Testis (tissue), 3 donors: ENCODE results near the gene FILIP1. TPM values are rescaled to one million over a fixed set of nuclear protein-coding genes. Genes with fewer than 3 reads are reported as not detected.

ENCODE experiments used
- DNase-seq: peaks from one replicate; pipeline ENCODE4 v3.0.0-alpha.2; 2019
- H3K27ac ChIP-seq, 2 donors: fragments of 200-600 bp; sonication (generic); one replicate each; pipeline ENCODE4 v1.5.1; 2019
- H3K27me3 ChIP-seq: fragments of 200-600 bp; sonication (generic); one replicate; pipeline ENCODE4 v1.5.1; 2019
- H3K36me3 ChIP-seq: fragments of 200-600 bp; sonication (generic); one replicate; pipeline ENCODE4 v1.5.1; 2017; ENCODE audit warnings: low read depth; ENCODE audit errors: missing control alignments
- H3K4me1 ChIP-seq: fragments of 200-600 bp; sonication (generic); one replicate; pipeline ENCODE4 v1.5.1; 2019
- H3K4me3 ChIP-seq, 2 donors: fragments of 200-600 bp; sonication (generic); one replicate each; pipeline ENCODE4 v1.5.1; 2017 to 2019
- H3K9me3 ChIP-seq: fragments of 200-600 bp; sonication (generic); one replicate; pipeline ENCODE4 v1.5.1; 2017
- POLR2A ChIP-seq: fragments of 450-650 bp; IDR thresholded peaks from one replicate; pipeline ENCODE4 v1.6.1; 2017; ENCODE audit warnings: antibody characterized with exemption, mild to moderate bottlenecking, moderate library complexity
- WGBS, 2 donors: methylation state at CpG; one replicate each; pipeline ENCODE4 v1.1.5; 2018; 5-methylcytosine and 5-hydroxymethylcytosine counted together
- intact Hi-C: fragments of 100-400 bp; cut with DNase I; formaldehyde crosslinking; loops from one replicate; pipeline ENCODE4 v1.15.1; 2023; ENCODE audit warnings: low total_unique reads
- polyA plus RNA-seq: library from polyadenylated mRNA; stranded (reverse); fragments of 350-450 nt; fragmentation: Illumina TruSeq; extraction: RNeasy Lipid Tissue Mini Kit (QIAGEN cat#74804); gene quantifications from one replicate; pipeline ENCODE4 v1.2.3, GENCODE V29; 2014; ENCODE audit warnings: low read depth, low replicate concordance; ENCODE audit not compliant: insufficient read depth
- total RNA-seq, 2 donors: library from RNA; depleted of rRNA; stranded (reverse); fragments of >200 nt; gene quantifications; one replicate each; pipeline ENCODE4 v1.2.3, GENCODE V29; 2016
- TF ChIP-seq, protein P1 (sequence below), 3 experiments: fragments of 450-650 bp in 2 of 3; fragments of 200-600 bp in 1 of 3; sonication (generic) in 1 of 3; IDR thresholded peaks; one replicate each; pipeline ENCODE4 v1.5.1; 2016 to 2019; ENCODE audit warnings: antibody characterized with exemption in 3 of 3, mild to moderate bottlenecking in 2 of 3, moderate library complexity in 1 of 3

FILIP1 gene
- total and polyA plus RNA-seq, 3 donors from 2014 or later, result 2.0 to 3.1 (median 2.7) TPM

DNA sequence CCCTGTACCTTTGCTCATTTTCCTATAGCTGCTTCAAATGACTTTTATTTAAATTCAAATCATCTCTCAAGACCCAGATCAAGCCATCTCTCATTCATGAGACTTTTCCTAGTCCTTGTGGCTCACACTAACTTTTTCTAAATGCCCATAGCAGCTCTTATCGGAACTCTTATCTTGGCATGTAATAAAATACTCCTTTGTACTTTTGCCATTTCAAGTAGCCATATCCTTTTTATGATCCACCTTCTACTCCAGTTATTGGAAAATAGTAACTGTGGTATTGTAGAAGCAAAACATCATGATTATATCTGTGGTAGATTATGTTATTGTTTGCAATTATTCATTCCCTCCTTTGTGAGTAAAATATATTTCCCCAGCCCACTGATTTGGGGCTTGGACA, 37.6 kb upstream of the FILIP1 start:
- Histone ChIP-seq H3K36me3 (no peaks in the 10 kb centered on the region), H3K27ac (no peak overlapping the region), H3K4me1 (no peaks in the 10 kb centered on the region), H3K27me3 (no peaks in the 10 kb centered on the region), H3K9me3 (no peaks in the 10 kb centered on the region), H3K4me3 (no peak overlapping the region)
- no peak for TF ChIP-seq POLR2A
- TF ChIP-seq, protein P1, sequence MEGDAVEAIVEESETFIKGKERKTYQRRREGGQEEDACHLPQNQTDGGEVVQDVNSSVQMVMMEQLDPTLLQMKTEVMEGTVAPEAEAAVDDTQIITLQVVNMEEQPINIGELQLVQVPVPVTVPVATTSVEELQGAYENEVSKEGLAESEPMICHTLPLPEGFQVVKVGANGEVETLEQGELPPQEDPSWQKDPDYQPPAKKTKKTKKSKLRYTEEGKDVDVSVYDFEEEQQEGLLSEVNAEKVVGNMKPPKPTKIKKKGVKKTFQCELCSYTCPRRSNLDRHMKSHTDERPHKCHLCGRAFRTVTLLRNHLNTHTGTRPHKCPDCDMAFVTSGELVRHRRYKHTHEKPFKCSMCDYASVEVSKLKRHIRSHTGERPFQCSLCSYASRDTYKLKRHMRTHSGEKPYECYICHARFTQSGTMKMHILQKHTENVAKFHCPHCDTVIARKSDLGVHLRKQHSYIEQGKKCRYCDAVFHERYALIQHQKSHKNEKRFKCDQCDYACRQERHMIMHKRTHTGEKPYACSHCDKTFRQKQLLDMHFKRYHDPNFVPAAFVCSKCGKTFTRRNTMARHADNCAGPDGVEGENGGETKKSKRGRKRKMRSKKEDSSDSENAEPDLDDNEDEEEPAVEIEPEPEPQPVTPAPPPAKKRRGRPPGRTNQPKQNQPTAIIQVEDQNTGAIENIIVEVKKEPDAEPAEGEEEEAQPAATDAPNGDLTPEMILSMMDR (IDR thresholded peaks at IDR 0.05), result no peak
- WGBS, 2 donors, result 64 to 83% methylated on average over 1 of the region's 1 CpG
- intact Hi-C loops, result no loop called here
- DNase-seq, result no peak

DNA sequence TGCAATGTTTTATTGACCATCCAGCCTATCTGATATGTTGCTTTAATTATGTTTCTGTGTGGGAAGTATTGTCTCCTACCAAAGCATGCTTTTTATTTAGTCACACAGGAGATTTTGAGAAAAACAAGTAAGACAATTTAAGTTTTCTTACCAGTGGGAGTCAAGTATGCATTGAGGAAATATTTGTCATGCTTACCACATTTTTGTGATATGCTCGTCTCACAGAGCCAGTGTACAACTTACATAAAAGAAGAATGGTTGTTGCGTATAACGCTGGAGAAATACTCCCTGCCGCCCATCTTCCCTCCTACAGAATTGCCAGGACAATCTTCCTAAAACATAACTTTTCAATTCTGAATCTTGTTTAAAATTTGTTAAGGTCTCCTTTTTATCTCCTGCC, 37.1 kb upstream of the FILIP1 start:
- 54 to 57% methylated on average over 4 of the region's 4 CpGs for WGBS, 2 donors
- Histone ChIP-seq H3K27ac (no peak overlapping the region), H3K27me3 (no peaks in the 10 kb centered on the region), H3K36me3 (no peaks in the 10 kb centered on the region), H3K9me3 (no peaks in the 10 kb centered on the region), H3K4me1 (no peaks in the 10 kb centered on the region), H3K4me3 (no peak overlapping the region)
- intact Hi-C loops, result no loop called here
- TF ChIP-seq, protein P1 (IDR thresholded peaks at IDR 0.05), result no peak
- TF ChIP-seq POLR2A, result no peak
- DNase-seq, result no peak

DNA sequence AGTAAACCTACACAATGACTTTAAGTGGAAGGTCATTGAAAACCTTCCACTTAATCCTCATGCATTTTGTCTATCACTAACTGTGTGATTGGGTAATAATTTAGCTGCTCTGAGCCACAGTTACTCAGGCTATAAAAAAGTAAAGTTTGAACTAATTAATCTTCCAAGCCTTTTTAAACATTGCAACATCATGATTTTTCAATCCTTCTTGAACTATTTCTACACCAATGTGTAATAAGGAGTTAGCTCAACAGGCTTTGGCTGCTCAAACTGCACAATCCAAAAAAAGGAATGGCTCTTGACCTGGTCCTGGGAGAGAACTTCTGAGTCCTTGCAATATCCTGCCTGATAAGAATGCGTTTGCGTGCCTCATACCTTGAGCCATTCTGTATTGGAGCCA, 34.8 kb upstream of the FILIP1 start:
- DNase-seq, result no peak
- H3K27ac ChIP-seq, result no peak overlapping the region
- H3K4me1 ChIP-seq, result no peaks in the 10 kb centered on the region
- 71 to 89% methylated on average over 2 of the region's 2 CpGs for WGBS, 2 donors
- no peaks in the 10 kb centered on the region for H3K9me3 ChIP-seq
- TF ChIP-seq POLR2A, result no peak
- TF ChIP-seq, protein P1 (IDR thresholded peaks at IDR 0.05), result no peak
- intact Hi-C loops, result loop anchor here (10.0 kb wide), 1 partner anchor 264 kb away; no protein-coding TSS in a partner anchor
- no peaks in the 10 kb centered on the region for H3K36me3 ChIP-seq
- no peak overlapping the region for H3K4me3 ChIP-seq
- no peaks in the 10 kb centered on the region for H3K27me3 ChIP-seq

DNA sequence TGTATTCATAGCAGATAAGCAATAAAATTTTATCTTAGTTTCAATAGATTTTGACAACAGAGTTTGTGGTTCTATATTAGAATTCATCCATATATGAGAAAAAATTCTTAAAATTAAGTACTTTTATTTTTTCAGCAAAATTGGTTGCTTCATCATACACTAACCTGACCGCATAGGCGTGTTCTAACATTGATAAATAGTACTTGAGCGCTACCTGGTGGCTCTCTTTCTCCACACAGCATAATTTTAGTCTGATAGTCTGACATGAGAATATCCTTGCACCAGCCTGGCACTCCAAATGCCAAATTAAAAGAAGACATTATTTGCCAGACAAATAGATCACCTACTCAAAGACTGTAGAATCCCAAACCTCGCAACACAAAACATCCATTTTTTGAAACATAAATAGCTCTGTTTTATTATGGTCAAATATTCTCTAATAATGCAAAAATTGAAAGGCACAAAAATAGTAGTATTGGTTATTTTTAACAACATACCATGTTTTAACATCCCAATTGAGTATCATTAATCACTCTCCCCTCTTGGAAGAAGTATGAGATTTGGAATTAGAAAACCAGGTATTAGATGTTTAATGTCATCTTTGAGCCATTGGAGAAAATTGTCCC, 33.0 kb upstream of the FILIP1 start:
- peak; percentile 79 for DNase-seq
- Histone ChIP-seq H3K36me3 (no peaks in the 10 kb centered on the region), H3K27me3 (no peaks in the 10 kb centered on the region), H3K9me3 (no peaks in the 10 kb centered on the region), H3K4me3 (no peak overlapping the region), H3K4me1 (no peaks in the 10 kb centered on the region), H3K27ac (no peak overlapping the region)
- intact Hi-C loops, result loop anchor here (10.0 kb wide), 1 partner anchor 262 kb away; no protein-coding TSS in a partner anchor
- TF ChIP-seq, protein P1 (IDR thresholded peaks at IDR 0.05), result peak; percentile 52 to 77 (median 61)
- TF ChIP-seq POLR2A, result no peak
- 37 to 42% methylated on average over 4 of the region's 4 CpGs for WGBS, 2 donors

DNA sequence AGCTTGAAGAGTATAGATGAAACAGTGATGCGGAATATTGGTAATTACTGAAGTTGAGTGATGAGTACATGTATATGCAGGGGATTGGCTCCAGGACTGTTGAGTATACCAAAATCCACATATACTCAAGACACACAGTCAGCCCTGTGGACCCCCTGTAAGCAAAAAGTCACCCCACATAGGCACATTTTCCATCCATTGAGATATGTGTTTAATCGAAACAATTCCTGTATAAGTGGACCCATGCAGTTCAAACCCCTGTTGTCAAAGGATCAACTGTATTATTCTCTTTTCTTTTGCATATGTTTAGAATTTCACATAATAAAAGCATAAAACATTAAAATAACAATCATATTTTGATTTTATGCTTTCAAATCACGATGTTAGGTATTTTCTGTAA, 32.1 kb upstream of the FILIP1 start:
- intact Hi-C loops, result loop anchor here (10.0 kb wide), 1 partner anchor 261 kb away; no protein-coding TSS in a partner anchor
- 90 to 91% methylated on average over 3 of the region's 3 CpGs for WGBS, 2 donors
- H3K27ac ChIP-seq, result no peak overlapping the region

More for the DNA sequence above, 32.1 kb upstream of the FILIP1 start:
- H3K4me1 ChIP-seq, result no peaks in the 10 kb centered on the region
- no peak overlapping the region for H3K4me3 ChIP-seq
- H3K9me3 ChIP-seq, result no peaks in the 10 kb centered on the region
- H3K27me3 ChIP-seq, result no peaks in the 10 kb centered on the region
- TF ChIP-seq POLR2A, result no peak
- TF ChIP-seq, protein P1 (IDR thresholded peaks at IDR 0.05), result no peak
- no peak for DNase-seq
- no peaks in the 10 kb centered on the region for H3K36me3 ChIP-seq
